K562 (cell line): ENCODE measurements around the gene TP63. TPM values are rescaled to one million over a fixed set of nuclear protein-coding genes. Genes with fewer than 3 reads are reported as not detected.

Source experiments
- CHD7 ChIP-seq: fragments of 200-600 bp; sonication (generic); IDR thresholded peaks from one replicate; pipeline ENCODE4 v1.6.1; 2012; ENCODE audit warnings: mild to moderate bottlenecking, low read depth, low read length, inconsistent platforms
- ZNF583 ChIP-seq: fragments of 250-450 bp; sonication (Bioruptor Pico); IDR thresholded peaks from 2 replicates; pipeline ENCODE4 v1.4.0; 2020
- polyA plus RNA-seq, 8 experiments: library from polyadenylated mRNA; depleted of rRNA in 4 of 8; stranded (reverse) in 5 of 8; unstranded in 3 of 8; fragments of >200 nt; fragmentation: Nextera tagmentation in 2 of 8; fragmentation: Illumina TruSeq in 1 of 8; extraction: Ambion mirVana in 2 of 8; extraction: Trizol in 1 of 8; gene quantifications; 2 replicates each; pipeline versions ENCODE4 v1.2.1 to v1.2.3, GENCODE V29; 2011 to 2014; ENCODE audit warnings: inconsistent platforms in 1 of 8, missing spikeins in 1 of 8
- total RNA-seq, 7 experiments: library from RNA; depleted of rRNA in 6 of 7; stranded (reverse); fragments of >200 nt in 6 of 7; fragmentation: Illumina TruSeq in 2 of 7; extraction: Trizol in 2 of 7; gene quantifications; 2 replicates each; pipeline versions ENCODE4 v1.2.1 to v1.2.3, GENCODE V29; 2011 to 2021; ENCODE audit warnings: low replicate concordance in 1 of 7

TP63 gene
- total and polyA plus RNA-seq, 9 of the 15 experiments (the other 6 are each of a cell fraction or from before 2014, with no cell fraction given), result 0.32 to 1.4 (median 0.50) TPM

DNA sequence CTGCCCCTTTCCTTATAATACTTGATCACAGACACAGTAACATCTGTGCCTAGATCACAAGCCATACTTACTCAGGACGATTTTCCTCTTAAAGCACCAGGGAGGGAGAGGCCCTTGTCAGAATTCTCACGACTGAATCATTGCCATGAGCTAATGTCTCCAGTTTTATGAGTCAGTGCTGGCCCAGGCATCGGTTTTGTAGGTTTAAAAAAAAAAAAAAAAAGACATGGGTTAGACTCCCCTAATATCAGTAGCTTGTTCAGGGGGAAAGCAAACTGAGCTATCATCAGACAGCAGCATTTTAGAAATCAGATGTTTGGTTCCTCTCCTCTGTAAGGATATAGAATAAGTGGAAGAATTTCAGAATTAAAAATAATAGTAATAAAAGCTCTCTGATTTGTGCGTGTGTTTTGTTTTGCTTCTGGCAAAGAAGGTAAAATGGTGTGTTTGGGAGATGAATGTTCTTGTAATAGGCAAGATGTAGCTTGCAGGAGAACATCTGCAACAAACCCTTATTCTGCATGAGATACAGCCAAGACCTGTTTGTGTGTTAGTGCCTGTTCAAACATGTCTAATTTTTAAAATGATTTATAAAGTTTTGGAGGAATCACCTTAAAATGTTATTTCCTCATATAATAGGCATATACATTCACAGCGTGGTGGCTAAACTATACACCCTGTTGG lies 193.6 kb downstream of the TP63 start (continued):
- TF ChIP-seq CHD7 (no peak), ZNF583 (no peak)
- TF ChIP-seq, all 486 proteins: peak for 0
